Inferior parietal cortex (tissue), 1 donor: ENCODE measurements around the gene RRP1.
"Not testable (repeated sequence)": the region's sequence is repeated elsewhere in the genome, so short reads cannot be mapped to it uniquely, and the experiment has no call there.

Source experiments
- DNase-seq: peaks from one replicate; pipeline ENCODE4 v3.0.0-alpha.2; 2016; ENCODE audit errors: extremely low spot score

The RRP1 gene

DNA sequence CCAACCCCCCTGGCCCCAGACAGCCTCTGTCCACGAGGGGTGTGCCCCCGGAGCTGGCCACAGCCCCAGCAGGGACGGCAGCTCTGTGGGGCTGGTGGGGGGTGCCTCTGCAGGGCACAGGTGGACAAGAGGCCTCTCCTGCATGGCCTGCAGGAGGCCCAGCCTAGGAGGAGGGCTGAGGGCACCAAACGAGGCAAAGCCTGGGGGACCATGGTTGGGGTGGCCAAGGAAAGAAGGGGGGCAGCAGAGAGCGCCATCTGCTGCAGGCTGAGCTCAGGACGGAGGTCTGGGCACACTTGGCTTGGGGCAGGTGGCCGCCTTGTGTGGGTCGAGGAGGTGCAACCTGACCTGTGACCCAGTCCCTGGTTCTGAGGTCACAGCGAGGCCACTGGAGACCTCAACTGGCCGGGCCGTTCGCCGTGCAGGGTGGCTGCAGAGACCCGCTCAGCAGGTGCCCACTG lies 27.3 kb downstream of the RRP1 start:
- no peak for DNase-seq

DNA sequence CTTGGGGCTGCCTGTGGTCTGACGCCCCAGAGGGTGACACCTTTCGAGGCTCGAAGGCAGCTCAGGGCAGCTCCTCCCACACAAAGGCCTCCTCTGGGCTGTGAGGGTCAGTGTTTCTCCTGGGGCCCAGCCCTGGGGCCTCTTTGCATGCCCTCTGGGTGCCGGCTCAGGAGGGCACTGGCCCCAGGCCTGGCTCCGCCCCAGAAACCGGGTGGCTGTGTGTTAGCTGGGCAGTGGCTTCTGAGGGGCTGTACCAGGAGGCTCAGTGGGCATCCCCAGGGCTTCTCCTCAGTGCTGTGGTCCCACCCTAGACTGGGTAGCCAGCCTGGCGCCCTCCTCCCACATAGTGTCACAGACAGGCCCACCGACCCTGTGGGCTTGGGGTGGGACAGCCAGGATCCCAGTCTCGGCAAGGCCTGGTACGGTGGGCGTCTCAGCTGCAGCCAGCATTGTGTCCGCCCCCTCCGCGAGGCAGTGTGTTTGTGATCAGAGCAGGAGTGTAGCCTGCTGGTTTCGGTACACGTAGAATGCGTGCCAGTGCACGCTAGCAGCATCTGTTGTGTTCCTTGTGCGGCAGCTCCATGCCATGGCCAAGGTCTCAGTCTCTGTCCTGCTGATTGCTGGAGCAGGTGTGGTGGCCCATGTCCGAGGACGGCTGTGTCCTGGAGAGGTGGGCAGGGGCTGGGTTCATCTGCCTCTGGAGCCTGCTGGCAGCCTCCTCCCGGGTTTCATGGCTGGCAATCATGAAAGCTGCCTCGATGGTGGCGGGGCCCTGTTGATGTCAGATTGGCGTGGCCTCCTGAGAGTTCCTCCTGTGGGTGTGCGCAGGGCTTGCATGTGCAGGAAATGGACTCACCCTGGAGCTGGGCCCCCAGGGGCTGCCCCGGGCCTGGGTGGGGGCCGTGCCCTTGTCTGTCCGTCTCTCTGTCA lies 28.0 kb downstream of the RRP1 start:
- no peak for DNase-seq

DNA sequence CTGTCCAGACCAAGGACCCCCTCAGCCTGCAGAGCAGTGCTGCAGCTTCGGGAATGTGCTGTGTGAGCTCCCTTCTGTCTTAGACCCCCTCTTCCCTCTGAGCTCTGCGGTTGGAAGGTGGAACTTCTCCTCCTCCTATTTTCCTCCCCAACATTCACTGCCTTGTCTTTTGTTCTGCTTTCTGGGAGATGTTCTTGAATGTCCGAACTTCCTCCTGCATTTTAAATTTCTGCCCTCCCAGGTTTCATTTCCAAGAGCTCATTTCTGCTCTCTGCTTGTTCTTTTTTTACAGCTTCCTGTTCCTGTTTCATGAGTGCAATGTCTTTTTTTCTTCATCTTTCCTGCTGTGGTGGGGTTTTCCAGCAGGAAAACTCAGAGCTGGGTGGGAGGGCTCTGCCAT lies 29.3 kb downstream of the RRP1 start:
- DNase-seq = no peak

DNA sequence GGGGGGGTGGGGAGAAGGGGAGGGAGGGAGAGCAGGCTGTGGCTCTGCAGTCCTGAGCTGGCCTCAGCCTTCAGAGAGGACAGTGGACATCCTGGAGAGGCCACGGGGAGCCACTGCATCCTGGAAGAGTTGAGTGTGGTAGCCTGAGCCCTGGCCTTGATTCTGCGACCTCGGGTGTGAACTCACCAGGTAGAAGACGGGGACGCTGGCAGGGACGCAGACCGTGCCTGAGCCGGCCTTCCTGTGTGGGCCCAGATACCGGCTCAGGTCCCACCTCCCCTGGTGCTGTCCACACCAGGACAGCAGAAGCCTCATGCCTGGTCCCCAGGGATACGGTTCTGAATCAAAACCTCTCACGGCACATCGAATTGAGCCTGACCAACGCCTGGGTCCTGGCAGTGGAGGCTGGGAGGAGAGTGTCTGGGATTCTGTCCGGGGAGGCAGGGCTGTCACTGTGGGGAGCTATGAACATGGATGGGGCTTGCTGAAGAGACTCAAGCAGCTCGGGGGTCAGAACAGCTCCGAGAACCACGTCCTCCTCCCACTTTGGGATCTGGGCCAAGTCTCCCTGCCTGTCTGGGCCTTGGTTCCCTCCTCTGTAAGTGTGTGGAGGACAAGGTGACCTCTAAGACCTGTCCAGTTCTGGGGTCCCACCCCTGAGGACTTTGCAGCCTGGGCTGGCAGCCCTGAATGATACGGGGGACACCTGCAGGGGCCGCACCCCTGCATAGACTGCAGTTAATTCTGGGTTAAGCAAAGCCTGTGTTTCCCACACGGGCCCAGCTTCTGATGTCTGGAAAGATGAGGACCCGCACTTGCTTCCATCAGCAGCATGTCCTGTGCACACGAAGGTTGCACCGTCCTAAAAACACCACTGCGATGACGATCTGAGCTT lies 30.4 kb downstream of the RRP1 start:
- DNase-seq = no peak

DNA sequence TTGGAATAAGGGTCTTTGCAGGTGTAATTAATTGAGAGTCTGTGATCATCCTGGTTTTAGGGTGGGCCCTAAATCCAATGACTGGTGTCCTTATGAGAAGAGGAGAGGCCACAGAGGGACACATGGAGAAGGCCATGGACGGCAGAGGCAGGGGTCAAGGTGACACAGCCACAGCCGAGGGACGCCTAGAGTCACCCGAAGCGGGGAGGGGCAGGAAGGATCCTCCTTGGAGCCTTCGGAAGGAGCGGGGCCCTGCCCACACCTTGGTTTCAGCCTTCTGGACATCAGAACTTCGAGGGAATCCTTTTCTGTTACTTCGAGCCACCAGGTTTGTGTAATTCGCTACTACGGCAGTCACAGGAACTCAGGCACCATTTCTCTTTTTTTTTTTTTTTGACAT lies 31.1 kb downstream of the RRP1 start:
- no peak for DNase-seq

DNA sequence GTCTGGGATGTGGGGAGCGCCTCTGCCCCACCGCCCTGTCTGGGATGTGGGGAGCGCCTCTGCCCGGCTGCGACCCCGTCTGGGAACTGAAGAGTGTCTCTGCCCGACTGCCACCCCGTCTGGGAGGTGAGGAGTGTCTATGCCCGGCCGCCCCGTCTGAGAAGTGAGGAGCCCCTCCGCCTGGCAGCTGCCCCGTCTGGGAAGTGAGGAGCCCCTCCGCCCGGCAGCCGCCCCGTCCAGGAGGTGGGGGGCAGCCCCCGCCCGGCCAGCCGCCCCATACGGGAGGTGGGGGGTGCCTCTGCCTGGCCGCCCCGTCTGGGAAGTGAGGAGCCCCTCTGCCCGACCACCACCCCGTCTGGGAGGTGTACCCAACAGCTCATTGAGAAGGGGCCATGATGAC lies 32.8 kb downstream of the RRP1 start:
- DNase-seq = not testable (repeated sequence)

DNA sequence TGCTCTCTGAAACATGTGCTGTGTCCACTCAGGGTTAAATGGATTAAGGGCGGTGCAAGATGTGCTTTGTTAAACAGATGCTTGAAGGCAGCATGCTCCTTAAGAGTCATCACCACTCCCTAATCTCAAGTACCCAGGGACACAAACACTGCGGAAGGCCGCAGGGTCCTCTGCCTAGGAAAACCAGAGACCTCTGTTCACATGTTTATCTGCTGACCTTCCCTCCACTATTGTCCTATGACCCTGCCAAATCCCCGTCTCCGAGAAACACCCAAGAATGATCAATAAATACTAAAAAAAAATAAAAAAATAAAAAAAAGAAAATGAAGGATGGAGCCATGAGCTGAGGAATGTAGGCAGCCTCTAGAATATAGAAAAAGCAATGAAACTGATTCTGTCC lies 33.4 kb downstream of the RRP1 start:
- not testable (repeated sequence) for DNase-seq

DNA sequence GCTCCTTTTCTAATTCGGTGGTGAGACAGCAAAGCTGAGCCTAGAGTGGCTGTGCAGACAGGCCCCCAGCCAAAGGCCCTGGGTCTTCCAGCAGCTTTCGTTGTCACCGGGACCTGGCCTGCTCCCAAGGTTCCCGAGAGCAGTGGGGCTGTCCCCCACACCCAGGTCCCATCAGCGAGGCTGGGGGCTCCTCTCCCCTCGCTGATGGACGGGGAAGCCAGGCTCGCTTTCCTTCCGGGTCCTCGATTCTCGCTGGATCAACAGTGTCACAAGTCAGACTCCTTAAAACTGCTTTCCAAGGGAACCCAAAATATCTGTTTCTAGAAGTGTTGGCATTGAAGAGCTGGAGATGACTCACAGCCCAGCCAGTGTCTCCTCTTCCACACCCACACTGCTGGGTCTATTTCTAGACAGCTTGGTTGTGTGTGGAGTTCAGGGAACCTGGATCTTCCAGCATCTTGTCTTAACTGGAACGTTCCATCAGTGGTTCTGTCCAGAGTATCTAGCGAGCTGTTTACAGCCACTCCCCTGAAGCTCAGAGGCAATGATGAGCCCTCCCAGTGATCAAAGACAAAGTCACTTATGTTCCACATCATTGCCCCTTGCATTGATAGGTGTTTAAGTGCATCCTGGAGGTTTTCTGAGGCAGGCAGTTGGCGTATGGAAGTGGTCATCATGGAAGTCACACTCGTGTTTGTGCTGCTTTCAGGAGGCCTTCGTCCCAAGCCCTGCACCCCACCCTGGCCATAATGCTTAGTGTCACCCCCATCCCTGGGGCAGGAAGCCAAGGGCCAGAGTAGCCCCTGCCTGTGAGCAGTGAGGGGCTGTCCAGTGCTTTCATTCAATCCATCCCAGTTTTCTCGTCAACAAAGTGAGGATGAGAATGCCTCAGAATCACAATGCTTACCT lies 35.2 kb downstream of the RRP1 start:
- peak; percentile 69 for DNase-seq

DNA sequence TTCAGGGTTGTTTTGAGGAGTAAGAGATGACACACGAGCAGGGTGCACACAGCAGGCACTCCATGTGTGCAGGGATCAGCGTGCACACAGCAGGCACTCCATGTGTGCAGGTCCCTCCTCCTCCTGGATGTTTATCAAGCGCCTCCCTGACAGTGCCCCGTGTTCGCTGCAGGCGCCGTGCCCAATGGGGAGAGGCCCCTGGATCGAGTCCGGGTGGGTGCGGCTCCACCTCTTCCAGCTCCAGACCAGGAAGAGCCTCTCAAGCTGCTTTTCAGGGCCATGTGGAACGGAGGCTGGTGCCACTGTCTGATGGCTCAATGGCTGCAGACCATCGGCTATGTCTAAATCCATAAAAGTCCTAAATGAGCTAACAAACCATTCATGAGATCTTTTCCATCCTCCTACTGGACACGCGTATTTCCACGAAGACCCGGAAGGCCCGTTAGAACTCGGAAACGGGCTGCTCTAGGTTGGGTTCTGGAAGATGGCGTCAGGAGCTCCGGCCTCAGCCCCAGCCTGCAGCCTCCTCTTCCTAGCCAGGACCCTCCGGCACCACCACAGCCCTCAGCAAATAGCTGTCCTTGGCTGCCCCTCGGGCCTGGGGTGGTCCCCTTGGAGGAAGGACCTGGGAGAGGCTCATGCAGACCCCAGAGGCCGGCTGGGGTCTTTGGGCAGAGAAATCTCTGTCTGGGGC lies 36.0 kb downstream of the RRP1 start:
- no peak for DNase-seq

DNA sequence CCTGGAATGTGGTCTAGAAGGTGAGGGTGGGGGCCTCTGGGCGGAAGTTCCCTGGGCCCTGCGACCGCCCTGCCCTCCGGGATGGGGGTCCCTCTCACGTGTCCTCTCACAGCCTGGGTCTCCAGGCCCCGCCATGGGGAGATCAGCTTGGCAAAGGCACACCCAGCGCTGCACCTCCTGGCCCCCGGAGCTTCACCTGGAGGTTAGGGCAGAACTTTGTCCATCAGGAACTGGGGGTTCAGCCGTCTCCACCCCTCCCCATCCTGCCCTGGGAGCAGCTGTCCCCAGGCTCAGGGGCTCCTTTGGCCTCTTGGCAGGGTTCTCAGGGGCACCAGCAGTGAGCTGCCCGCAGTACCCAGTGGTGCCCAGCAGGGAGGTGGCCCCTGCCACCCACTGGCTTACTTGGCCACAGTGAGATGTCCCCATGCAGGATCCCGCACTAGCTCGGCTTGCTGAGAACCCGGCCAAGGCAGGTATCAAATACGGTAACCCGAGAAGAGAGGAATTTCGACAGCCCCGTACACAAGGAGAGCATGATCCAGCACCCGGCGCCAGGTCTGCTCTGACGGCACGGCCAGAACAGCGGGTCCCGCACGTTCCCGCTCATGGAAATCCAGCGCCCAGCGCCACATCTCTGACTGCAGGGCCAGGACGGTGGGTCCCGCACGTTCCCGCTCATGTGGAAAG lies 36.7 kb downstream of the RRP1 start:
- DNase-seq = no peak

DNA sequence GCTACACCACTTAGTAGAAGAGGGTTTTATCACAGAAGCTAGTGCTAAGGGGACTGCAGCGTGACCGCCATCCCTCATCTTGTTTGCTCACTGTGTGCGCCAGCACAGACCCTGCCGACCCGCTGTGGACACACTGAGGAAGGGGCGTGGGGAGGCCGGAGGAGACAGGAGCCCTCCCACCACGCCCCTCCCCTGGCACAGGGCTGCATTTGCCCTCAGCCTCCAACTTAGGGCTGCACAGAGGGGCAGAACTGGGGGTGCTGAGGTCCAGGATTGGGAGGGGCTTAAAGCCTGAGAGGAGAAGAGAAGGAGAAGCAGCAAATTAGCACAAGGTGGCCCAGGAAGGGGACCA lies 37.2 kb downstream of the RRP1 start:
- DNase-seq = no peak

DNA sequence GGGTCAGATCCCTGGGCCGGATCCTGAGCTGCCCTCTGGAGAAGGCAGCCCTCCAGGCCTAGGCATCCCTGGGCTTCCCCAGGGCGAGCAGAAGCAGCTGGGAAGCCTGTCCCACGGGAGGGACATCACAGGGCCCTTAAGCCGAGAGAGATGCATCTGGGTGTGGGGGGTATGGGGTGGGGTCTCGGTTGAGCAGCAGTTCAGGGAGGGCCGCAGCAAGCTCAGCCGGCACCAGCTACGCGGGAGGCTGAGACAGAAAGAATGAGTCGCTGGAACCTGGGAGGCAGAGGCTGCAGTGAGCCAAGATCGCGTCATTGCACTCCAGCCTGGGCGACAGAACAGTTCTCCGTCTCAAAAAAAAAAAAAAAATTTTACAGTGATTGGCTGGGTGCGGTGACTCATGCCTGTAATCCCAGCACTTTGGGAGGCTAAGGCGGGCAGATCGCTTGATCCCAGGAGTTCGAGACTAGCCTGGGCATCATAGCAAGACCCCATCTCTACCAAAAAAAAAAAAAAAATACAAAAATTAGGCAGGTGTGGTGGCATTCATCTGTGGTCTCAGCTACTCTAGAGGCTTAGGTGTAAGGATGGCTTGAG lies 37.7 kb downstream of the RRP1 start:
- no peak for DNase-seq

DNA sequence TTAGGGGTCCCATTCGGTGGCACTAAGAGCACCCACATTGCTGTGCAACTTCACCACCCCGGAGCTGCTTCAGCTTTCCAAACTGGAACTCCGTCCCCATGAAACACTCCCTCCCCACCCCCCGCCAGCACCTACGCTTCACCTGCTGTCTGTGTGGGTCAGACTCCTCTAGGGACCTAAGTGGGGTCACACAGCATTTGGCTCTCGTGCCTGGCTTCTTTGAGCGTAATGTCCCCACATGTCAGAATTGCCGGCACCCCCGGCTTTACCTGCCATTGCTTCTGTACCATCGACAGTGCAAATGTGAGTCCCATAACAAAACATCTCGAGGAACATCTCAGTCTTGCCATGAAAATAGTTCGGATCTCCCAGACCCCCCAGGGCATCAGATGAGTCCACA lies 39.8 kb downstream of the RRP1 start:
- no peak for DNase-seq

DNA sequence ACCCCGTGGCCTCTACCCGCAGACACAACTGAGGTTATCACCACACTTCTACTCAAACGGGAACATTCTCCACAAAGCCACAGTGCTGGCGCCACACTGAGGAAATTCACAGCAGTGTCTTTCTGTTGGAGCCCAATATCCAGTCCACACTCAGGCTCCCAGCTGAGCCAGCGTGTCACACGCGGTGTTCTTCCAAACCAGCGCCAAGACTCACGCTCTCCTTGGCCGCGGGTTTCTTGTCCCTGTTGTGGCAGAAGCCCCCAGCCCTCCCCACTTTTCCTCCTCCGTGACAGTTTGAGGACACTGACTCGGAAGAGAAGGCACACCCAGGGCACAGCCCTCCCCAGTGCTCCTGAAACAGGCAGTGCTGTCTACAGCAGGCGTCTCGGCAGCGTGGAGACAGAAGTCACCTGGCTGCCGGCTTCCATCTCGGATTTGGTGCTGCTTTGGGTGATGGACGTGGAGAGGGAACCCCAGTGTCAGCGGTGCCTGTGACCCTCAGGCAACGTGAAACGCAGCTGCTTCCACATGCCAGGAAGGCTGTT lies 40.3 kb downstream of the RRP1 start:
- no peak for DNase-seq

DNA sequence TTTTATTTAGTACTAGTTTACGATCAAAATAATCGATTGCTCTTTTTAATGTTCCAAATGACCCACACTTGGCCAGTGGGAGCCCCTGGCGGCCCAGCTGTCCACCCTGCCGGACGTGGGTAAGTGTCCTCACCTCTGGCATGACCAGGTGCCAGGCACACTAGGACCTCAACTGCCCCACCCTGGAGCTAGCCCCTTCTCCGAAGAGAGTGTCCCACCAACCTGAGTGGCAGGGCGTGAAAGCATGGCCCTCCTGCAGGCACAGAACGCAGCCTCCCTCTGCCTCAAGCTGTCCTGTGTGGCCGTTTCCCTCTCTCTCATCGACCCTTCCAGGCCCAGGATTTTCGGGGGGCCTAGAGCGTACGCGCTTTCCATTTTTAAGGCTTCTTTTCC lies 42.8 kb downstream of the RRP1 start:
- DNase-seq = no peak

DNA sequence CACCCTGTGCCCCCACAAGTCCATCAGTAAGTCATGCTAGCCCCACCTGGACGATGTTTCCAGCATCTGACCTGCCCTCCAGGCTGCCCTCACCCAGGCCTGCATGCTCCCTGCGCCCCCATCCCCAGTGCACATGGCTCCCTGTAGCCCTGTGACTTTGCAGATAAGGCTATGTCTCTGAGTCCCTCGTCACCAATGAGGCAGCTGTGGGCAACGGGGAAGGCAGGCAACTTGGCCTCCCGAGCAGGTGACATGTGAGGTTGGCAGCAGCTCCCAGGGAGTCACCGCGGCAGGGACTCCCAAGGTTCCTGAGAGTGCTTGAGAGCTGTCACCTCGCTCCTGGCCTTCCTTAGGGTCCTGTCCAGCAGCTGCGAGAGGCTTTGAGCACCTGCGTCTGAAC lies 43.3 kb downstream of the RRP1 start:
- DNase-seq = no peak

DNA sequence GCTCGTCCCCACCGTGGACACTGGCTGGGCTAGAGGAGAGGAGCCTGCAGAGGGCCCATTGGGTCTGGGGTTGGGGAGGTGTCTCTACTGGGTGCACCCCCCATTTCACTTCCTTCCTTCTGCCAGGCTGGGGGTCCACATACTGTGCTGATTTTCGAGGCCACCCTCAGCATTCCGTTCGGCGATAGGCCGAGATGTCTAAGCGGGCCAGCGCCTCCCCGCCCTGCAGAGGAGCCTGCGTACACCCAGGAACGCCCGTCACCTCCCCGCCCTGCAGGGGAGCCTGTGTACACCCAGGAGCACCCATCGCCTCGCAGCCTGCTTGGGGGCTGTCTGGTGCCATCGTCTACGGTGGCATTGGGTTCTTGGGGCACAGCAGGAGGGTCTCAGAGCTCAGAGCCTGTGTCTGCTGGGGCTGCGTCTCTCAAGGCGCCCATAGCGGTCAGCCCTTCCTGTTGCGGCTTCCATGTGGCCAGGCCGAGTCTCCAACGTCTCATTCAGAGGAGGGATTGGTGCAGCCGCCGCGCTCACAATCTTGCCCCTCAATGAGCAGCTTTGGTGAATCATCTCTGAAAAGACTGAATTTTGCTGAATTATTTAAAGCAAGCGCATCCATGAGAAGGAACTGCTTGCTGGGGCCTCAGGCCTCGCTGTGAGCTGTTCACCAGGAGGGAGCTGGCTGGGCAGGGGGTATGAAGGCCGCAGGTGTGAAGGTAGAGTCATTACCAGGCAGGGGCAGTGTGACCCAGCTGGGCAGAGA lies 44.9 kb downstream of the RRP1 start:
- no peak for DNase-seq

DNA sequence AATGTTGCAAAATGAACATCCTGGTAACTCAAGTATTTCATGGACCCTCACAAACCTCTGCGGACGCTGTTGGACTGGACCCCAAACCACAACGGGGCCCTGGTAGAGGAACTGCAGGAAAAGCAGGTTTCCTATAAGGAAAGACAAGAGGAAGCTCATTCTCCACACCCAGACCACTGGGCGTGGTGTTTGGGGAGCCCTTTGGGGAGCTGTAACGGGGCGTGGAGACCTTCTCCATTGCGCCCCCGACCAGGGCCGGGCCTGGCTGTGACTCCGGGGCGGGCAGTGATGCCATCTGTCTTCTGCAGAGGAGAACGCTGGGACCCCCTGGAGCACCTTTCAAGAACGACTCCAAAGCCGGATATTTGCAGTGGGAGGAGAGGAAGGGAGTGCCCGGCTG lies 45.7 kb downstream of the RRP1 start:
- no peak for DNase-seq

DNA sequence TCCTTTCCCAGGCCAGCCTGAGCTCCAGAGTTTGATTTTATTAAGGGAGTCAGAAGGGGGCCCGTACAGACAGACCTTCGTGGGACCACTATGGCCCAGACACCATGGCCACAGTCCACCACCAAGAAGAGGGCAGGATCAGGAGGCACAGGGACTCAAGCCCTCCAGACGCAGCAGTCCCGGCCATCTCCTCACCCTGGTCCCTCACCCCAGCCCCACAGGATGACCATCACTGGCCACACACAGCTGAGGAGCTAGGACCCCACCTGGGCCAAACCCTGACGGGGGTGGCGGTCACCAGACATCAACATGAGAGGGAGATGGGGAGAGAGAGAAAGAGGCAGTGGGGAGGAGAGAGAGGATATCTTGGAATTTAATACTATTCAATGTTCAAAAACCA lies 46.5 kb downstream of the RRP1 start:
- DNase-seq = no peak
